ENCODE results near the gene GLI3.

GRCh38 chr7:42059275-42059674 lies 177.7 kb downstream of the GLI3 start:
- TF ChIP-seq, protein P1, sequence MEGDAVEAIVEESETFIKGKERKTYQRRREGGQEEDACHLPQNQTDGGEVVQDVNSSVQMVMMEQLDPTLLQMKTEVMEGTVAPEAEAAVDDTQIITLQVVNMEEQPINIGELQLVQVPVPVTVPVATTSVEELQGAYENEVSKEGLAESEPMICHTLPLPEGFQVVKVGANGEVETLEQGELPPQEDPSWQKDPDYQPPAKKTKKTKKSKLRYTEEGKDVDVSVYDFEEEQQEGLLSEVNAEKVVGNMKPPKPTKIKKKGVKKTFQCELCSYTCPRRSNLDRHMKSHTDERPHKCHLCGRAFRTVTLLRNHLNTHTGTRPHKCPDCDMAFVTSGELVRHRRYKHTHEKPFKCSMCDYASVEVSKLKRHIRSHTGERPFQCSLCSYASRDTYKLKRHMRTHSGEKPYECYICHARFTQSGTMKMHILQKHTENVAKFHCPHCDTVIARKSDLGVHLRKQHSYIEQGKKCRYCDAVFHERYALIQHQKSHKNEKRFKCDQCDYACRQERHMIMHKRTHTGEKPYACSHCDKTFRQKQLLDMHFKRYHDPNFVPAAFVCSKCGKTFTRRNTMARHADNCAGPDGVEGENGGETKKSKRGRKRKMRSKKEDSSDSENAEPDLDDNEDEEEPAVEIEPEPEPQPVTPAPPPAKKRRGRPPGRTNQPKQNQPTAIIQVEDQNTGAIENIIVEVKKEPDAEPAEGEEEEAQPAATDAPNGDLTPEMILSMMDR (conservative IDR thresholded peaks at IDR 0.05 in 1 of 2, IDR thresholded peaks at IDR 0.05 in 1 of 2; ENCODE audit: low read depth in 1 of 2, low read length in 2 of 2), result no peak
- TF ChIP-seq EZH2 (IDR thresholded peaks at IDR 0.05; ENCODE audit: low read length, missing control alignments), result no peak

Measured in fibroblast of lung (primary cell).